Superior temporal gyrus (tissue), 1 donor: ENCODE measurements around the gene SOCS3.

ENCODE experiments used
- DNase-seq: peaks from one replicate; pipeline ENCODE4 v3.0.0-alpha.2; 2016; ENCODE audit errors: extremely low spot score

Gene SOCS3

GRCh38 chr17:78367193-78367592 lies 7.3 kb upstream of the SOCS3 start:
- DNase-seq: no peak

- no peak for DNase-seq
Observed at GRCh38 chr17:78366109-78366848, 6.4 kb upstream of the SOCS3 start.

- no peak for DNase-seq
Observed at GRCh38 chr17:78365561-78366108, 5.8 kb upstream of the SOCS3 start.

- DNase-seq: no peak
Observed at GRCh38 chr17:78364436-78365281, 4.8 kb upstream of the SOCS3 start.

- no peak for DNase-seq
Observed at GRCh38 chr17:78362671-78363070, 2.8 kb upstream of the SOCS3 start.

- DNase-seq: no peak
Observed at GRCh38 chr17:78362232-78362631, 2.4 kb upstream of the SOCS3 start.

GRCh38 chr17:78361225-78361701 lies 1.4 kb upstream of the SOCS3 start:
- DNase-seq: no peak

- DNase-seq: peak; percentile 83
Observed at GRCh38 chr17:78360371-78361224, 721 bp upstream of the SOCS3 start.

- DNase-seq: peak; percentile 7
Observed at GRCh38 chr17:78359321-78359996, 418 bp downstream of the SOCS3 start.

- DNase-seq: peak; percentile 14
Observed at GRCh38 chr17:78358538-78359320, 1.1 kb downstream of the SOCS3 start.

- peak; percentile 8 for DNase-seq
Observed at GRCh38 chr17:78357672-78358537, 2.0 kb downstream of the SOCS3 start.

- DNase-seq: peak; percentile 35
Observed at GRCh38 chr17:78357177-78357586, 2.7 kb downstream of the SOCS3 start.

- DNase-seq: peak; percentile 22
Observed at GRCh38 chr17:78356101-78356713, 3.7 kb downstream of the SOCS3 start.

GRCh38 chr17:78355701-78356100 lies 4.2 kb downstream of the SOCS3 start:
- DNase-seq: no peak

- no peak for DNase-seq
Observed at GRCh38 chr17:78355045-78355641, 4.7 kb downstream of the SOCS3 start.

- no peak for DNase-seq
Observed at GRCh38 chr17:78353834-78354233, 6.0 kb downstream of the SOCS3 start.

GRCh38 chr17:78351449-78352006 lies 8.3 kb downstream of the SOCS3 start:
- peak; percentile 87 for DNase-seq
